Measurements from ENCODE around the gene HSPA1B.

HSPA1B gene

GRCh38 chr6:31874836-31875572 is 47.5 kb downstream of the HSPA1B start:
- no peak overlapping the region for H3K4me3 ChIP-seq (ENCODE audit: low read length in 2 of 2)

DNA sequence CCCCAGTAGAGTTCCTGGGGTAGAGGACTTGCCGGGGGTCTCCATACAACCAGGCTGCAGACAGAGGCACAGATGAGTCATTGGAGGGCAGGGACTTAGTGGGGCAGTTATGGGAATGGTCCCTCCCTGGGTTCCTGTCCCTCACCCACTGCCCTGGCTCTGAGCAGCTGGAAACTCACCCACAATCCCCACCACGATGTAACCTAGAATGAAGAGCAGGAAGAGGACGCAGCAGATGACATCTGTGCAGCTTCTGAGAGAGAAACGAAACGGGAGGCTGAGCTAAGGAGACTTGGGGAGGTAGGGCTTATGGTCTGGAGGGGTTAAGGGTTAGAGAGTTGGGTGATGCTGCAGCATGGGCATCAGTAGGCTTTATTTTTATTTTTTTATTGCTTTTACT is 48.3 kb downstream of the HSPA1B start:
- H3K27me3 ChIP-seq (ENCODE audit: control insufficient read depth in 1 of 2, insufficient read depth in 2 of 2, low read length in 2 of 2), result no peaks in the 10 kb centered on the region
- no peaks in the 10 kb centered on the region for H3K9me3 ChIP-seq (ENCODE audit: control insufficient read depth in 2 of 2, low read length in 2 of 2)
- H3K27ac ChIP-seq (ENCODE audit: low read length), result no peak overlapping the region
- no peak overlapping the region for H3K4me3 ChIP-seq (ENCODE audit: low read length in 2 of 2)
- no peak overlapping the region for H3K9ac ChIP-seq (ENCODE audit: low read length in 2 of 2)
- peaks cover 5 to 10% of the 10 kb centered on the region in 2 donors for H3K36me3 ChIP-seq (ENCODE audit: control insufficient read depth in 2 of 2, insufficient read depth in 2 of 2, low read length in 2 of 2)
- H3K4me1 ChIP-seq (ENCODE audit: control insufficient read depth, insufficient read depth, low read length), result peaks cover 3% of the 10 kb centered on the region

More at GRCh38 chr6:31874836-31875572, 47.5 kb downstream of the HSPA1B start:
- Histone ChIP-seq H3K9ac (ENCODE audit: low read length in 2 of 2) (no peak overlapping the region), H3K4me1 (ENCODE audit: control insufficient read depth, insufficient read depth, low read length) (peaks cover 3% of the 10 kb centered on the region), H3K27me3 (ENCODE audit: control insufficient read depth in 1 of 2, insufficient read depth in 2 of 2, low read length in 2 of 2) (no peaks in the 10 kb centered on the region), H3K9me3 (ENCODE audit: control insufficient read depth in 2 of 2, low read length in 2 of 2) (no peaks in the 10 kb centered on the region), H3K36me3 (ENCODE audit: control insufficient read depth in 2 of 2, insufficient read depth in 2 of 2, low read length in 2 of 2) (peaks cover 0 to 5% of the 10 kb centered on the region in 2 donors), H3K27ac (ENCODE audit: low read length) (no peak overlapping the region)

DNA sequence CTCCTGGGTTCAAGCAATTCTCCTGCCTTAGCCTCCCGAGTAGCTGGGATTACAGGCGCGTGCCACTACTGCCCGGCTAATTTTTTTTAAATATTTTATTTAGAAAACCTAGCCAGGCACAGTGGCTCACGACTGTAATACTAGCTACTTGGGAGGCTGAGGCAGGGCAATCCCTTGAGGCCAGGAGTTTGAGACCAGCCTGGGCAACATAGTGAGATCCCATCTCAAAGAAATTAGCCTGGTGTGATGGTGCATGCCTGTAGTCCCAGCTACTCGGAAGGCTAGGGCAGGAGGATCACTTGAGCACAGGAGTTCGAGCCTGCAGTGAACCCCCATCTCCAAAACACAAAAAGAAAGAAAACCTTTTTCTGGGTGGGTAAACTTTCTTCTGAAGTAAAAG is 48.8 kb downstream of the HSPA1B start:
- H3K27ac ChIP-seq (ENCODE audit: low read length), result no peak overlapping the region
- peaks cover 9 to 15% of the 10 kb centered on the region in 2 donors for H3K36me3 ChIP-seq (ENCODE audit: control insufficient read depth in 2 of 2, insufficient read depth in 2 of 2, low read length in 2 of 2)
- no peaks in the 10 kb centered on the region for H3K27me3 ChIP-seq (ENCODE audit: control insufficient read depth in 1 of 2, insufficient read depth in 2 of 2, low read length in 2 of 2)
- no peak overlapping the region for H3K9ac ChIP-seq (ENCODE audit: low read length in 2 of 2)
- H3K4me3 ChIP-seq (ENCODE audit: low read length in 2 of 2), result no peak overlapping the region
- H3K9me3 ChIP-seq (ENCODE audit: control insufficient read depth in 2 of 2, low read length in 2 of 2), result no peaks in the 10 kb centered on the region
- H3K4me1 ChIP-seq (ENCODE audit: control insufficient read depth, insufficient read depth, low read length), result peaks cover 3% of the 10 kb centered on the region

DNA sequence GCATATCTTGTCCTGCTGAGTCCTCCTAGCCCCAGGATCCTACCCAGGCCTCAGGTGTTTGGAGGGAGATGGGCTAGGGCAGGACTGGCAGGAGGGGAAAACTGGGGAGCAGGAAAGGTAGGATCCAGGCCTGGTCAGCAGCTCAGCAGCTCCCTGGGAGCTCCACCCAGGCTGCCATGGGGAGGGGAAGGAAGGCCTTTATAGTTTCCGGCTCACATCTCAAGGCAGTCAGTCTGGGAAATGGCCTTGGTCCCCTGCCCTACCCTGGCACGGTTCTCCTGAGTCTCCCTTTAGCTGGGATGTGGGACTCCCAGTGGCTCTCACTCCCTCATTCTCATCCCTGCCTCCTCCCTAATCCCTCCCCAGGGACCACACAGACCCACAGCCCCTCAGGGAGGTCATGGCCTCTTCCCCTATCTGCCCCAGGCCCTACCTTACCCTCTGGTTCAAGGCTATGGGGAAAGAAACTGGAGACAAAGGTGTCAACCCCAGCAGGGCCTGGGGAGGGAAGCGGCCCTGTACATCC is 49.6 kb downstream of the HSPA1B start:
- Histone ChIP-seq H3K4me3 (ENCODE audit: low read length in 2 of 2) (no peak overlapping the region), H3K9me3 (ENCODE audit: control insufficient read depth in 2 of 2, low read length in 2 of 2) (no peaks in the 10 kb centered on the region), H3K4me1 (ENCODE audit: control insufficient read depth, insufficient read depth, low read length) (peaks cover 3% of the 10 kb centered on the region), H3K27me3 (ENCODE audit: control insufficient read depth in 1 of 2, insufficient read depth in 2 of 2, low read length in 2 of 2) (no peaks in the 10 kb centered on the region), H3K27ac (ENCODE audit: low read length) (no peak overlapping the region), H3K9ac (ENCODE audit: low read length in 2 of 2) (no peak overlapping the region), H3K36me3 (ENCODE audit: control insufficient read depth in 2 of 2, insufficient read depth in 2 of 2, low read length in 2 of 2) (peaks cover 9 to 20% of the 10 kb centered on the region in 2 donors)

GRCh38 chr6:31877651-31878161 is 50.2 kb downstream of the HSPA1B start:
- Histone ChIP-seq H3K9me3 (ENCODE audit: control insufficient read depth in 2 of 2, low read length in 2 of 2) (no peaks in the 10 kb centered on the region), H3K27ac (ENCODE audit: low read length) (no peak overlapping the region), H3K4me1 (ENCODE audit: control insufficient read depth, insufficient read depth, low read length) (peaks cover 3% of the 10 kb centered on the region), H3K36me3 (ENCODE audit: control insufficient read depth in 2 of 2, insufficient read depth in 2 of 2, low read length in 2 of 2) (peaks cover 14 to 25% of the 10 kb centered on the region in 2 donors), H3K4me3 (ENCODE audit: low read length in 2 of 2) (no peak overlapping the region), H3K9ac (ENCODE audit: low read length in 2 of 2) (no peak overlapping the region), H3K27me3 (ENCODE audit: control insufficient read depth in 1 of 2, insufficient read depth in 2 of 2, low read length in 2 of 2) (no peaks in the 10 kb centered on the region)

DNA sequence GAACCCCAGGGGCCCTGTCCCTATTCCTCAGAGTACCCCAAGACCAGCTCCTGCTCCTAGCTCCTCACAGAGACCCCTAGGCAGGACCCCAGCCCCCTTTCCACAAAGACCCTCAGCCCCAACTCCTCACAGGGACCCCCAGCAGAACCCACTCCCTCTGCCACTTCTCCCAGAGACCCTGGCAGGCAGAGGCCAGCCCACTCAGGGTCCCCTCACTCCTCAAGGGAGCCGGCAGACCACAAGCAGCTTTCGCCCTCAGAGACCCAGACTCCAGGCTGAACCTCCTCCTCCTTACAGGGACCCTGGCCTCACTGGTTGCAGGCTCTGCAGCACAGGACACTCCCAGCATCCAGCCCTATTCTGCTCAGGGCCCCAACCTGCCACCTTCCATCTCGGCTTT is 50.7 kb downstream of the HSPA1B start:
- peaks cover 19 to 30% of the 10 kb centered on the region in 2 donors for H3K36me3 ChIP-seq (ENCODE audit: control insufficient read depth in 2 of 2, insufficient read depth in 2 of 2, low read length in 2 of 2)
- H3K27ac ChIP-seq (ENCODE audit: low read length), result no peak overlapping the region
- H3K4me1 ChIP-seq (ENCODE audit: control insufficient read depth, insufficient read depth, low read length), result peaks cover 3% of the 10 kb centered on the region
- H3K27me3 ChIP-seq (ENCODE audit: control insufficient read depth in 1 of 2, insufficient read depth in 2 of 2, low read length in 2 of 2), result no peaks in the 10 kb centered on the region
- H3K9me3 ChIP-seq (ENCODE audit: control insufficient read depth in 2 of 2, low read length in 2 of 2), result no peaks in the 10 kb centered on the region
- no peak overlapping the region for H3K9ac ChIP-seq (ENCODE audit: low read length in 2 of 2)
- H3K4me3 ChIP-seq (ENCODE audit: low read length in 2 of 2), result no peak overlapping the region

DNA sequence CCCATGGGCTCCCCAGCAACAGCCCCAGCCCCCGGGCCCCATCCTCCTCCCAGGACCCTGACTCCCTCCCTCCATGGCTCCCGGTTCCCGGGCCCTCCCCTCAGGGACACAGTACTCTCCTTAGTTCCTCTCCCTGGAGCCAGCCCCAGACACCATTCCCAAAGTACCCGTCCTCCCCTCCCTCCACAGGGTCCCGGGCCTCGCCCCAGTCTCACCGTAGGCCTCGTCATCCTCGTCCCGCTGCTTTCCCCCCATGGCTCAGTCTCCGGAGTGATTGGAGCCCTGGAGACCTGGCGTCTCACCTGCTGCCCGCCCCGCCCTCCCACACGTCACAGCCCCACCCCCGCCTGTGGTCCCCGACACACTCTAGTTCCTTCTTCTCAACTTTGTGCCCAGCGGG is 51.2 kb downstream of the HSPA1B start, which contains the start of gene SLC44A4:
Gene SLC44A4 (minus strand): TSS at position 272 of the 400 bp plus-strand sequence. CDS start 17 bp downstream, at position 255.
- peaks cover 3% of the 10 kb centered on the region for H3K4me1 ChIP-seq (ENCODE audit: control insufficient read depth, insufficient read depth, low read length)
- no peak within 1 kb of the TSS for H3K27ac ChIP-seq (ENCODE audit: low read length)
- no peak within 1 kb of the TSS for H3K9ac ChIP-seq (ENCODE audit: low read length in 2 of 2)
- no peaks in the 10 kb centered on the region for H3K9me3 ChIP-seq (ENCODE audit: control insufficient read depth in 2 of 2, low read length in 2 of 2)
- H3K27me3 ChIP-seq (ENCODE audit: control insufficient read depth in 1 of 2, insufficient read depth in 2 of 2, low read length in 2 of 2), result no peaks in the 10 kb centered on the region
- no peak within 1 kb of the TSS for H3K4me3 ChIP-seq (ENCODE audit: low read length in 2 of 2)
- H3K36me3 ChIP-seq (ENCODE audit: control insufficient read depth in 2 of 2, insufficient read depth in 2 of 2, low read length in 2 of 2), result peaks cover 24 to 35% of the 10 kb centered on the region in 2 donors

GRCh38 chr6:31879143-31879542 is 51.6 kb downstream of the HSPA1B start:
- Histone ChIP-seq H3K27ac (ENCODE audit: low read length) (no peak overlapping the region), H3K9me3 (ENCODE audit: control insufficient read depth in 2 of 2, low read length in 2 of 2) (no peaks in the 10 kb centered on the region), H3K4me1 (ENCODE audit: control insufficient read depth, insufficient read depth, low read length) (peaks cover 3% of the 10 kb centered on the region), H3K9ac (ENCODE audit: low read length in 2 of 2) (no peak overlapping the region), H3K36me3 (ENCODE audit: control insufficient read depth in 2 of 2, insufficient read depth in 2 of 2, low read length in 2 of 2) (peaks cover 28 to 36% of the 10 kb centered on the region in 2 donors), H3K4me3 (ENCODE audit: low read length in 2 of 2) (no peak overlapping the region), H3K27me3 (ENCODE audit: control insufficient read depth in 1 of 2, insufficient read depth in 2 of 2, low read length in 2 of 2) (no peaks in the 10 kb centered on the region)

Data from stomach smooth muscle (tissue), 2 donors.